ENCODE data around the gene PVALEF. TPM values are rescaled to one million over a fixed set of nuclear protein-coding genes. Genes with fewer than 3 reads are reported as not detected.

PVALEF gene
- total and polyA plus RNA-seq, 2 of the 13 experiments (the other 11 are each of a cell fraction or from before 2014, with no cell fraction given) = 0.18 TPM

DNA sequence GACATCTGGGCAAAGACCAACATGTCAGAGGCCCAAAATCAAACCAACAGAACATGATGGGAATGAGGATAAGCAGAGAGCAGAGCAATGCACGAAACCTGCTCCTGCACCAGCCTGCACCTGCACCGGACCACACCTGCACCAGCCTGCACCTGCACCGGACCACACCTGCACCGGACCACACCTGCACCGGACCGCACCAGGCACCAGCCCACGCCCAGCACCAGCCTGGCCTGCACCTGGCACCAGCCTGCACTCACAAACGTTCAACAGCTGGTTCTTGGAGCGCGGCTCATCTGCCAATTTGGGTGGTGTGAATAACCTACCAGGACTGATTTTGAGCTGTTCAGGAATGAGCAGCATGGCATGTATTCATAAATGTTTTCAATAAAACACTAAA, 39.3 kb downstream of the PVALEF start (continued):
- TF ChIP-seq, protein P1, sequence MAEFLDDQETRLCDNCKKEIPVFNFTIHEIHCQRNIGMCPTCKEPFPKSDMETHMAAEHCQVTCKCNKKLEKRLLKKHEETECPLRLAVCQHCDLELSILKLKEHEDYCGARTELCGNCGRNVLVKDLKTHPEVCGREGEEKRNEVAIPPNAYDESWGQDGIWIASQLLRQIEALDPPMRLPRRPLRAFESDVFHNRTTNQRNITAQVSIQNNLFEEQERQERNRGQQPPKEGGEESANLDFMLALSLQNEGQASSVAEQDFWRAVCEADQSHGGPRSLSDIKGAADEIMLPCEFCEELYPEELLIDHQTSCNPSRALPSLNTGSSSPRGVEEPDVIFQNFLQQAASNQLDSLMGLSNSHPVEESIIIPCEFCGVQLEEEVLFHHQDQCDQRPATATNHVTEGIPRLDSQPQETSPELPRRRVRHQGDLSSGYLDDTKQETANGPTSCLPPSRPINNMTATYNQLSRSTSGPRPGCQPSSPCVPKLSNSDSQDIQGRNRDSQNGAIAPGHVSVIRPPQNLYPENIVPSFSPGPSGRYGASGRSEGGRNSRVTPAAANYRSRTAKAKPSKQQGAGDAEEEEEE (CRISPR knock-in tag; IDR thresholded peaks at IDR 0.05; ENCODE audit: borderline replicate concordance) = no peak
- no peak for TF ChIP-seq GATAD1 (CRISPR knock-in tag; IDR thresholded peaks at IDR 0.05)
- no peak for TF ChIP-seq ZNF160 (CRISPR knock-in tag; IDR thresholded peaks at IDR 0.05)
- TF ChIP-seq, protein P2, sequence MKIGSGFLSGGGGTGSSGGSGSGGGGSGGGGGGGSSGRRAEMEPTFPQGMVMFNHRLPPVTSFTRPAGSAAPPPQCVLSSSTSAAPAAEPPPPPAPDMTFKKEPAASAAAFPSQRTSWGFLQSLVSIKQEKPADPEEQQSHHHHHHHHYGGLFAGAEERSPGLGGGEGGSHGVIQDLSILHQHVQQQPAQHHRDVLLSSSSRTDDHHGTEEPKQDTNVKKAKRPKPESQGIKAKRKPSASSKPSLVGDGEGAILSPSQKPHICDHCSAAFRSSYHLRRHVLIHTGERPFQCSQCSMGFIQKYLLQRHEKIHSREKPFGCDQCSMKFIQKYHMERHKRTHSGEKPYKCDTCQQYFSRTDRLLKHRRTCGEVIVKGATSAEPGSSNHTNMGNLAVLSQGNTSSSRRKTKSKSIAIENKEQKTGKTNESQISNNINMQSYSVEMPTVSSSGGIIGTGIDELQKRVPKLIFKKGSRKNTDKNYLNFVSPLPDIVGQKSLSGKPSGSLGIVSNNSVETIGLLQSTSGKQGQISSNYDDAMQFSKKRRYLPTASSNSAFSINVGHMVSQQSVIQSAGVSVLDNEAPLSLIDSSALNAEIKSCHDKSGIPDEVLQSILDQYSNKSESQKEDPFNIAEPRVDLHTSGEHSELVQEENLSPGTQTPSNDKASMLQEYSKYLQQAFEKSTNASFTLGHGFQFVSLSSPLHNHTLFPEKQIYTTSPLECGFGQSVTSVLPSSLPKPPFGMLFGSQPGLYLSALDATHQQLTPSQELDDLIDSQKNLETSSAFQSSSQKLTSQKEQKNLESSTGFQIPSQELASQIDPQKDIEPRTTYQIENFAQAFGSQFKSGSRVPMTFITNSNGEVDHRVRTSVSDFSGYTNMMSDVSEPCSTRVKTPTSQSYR (CRISPR knock-in tag; IDR thresholded peaks at IDR 0.05; ENCODE audit: borderline replicate concordance) = no peak

DNA sequence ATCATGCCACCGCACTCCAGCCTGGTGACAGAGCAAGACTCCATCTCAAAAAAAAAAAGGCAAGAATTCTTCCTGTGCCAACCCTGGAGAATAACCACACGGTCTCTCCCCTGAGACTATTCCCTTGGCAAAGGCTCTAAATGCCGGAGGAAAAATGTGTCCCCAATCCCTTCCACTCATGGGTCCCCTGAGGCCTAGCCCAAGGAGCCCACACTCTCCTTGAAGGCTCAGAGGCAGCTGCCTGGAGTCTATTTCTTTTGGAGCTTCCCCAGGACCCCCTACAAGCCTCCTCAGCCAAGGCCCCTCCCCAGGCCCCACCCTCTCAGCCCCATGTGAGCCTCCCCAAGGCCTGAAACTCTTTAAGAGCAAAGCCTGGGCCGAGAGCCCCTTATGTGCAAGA, 40.9 kb downstream of the PVALEF start:
- no peaks in the 10 kb centered on the region for H3K27me3 ChIP-seq (ENCODE audit: control insufficient read depth in 1 of 2, insufficient read depth in 2 of 2, low read length in 2 of 2)
- no TSS peak for BruUV-seq (replicated peaks)
- H3K27ac ChIP-seq (ENCODE audit: extremely low read length, insufficient read depth, low read length) = no peak overlapping the region
- no peak for TF ChIP-seq MAZ (IDR thresholded peaks at IDR 0.05; ENCODE audit: borderline replicate concordance, low read depth, low read length)
- TF ChIP-seq MAZ (CRISPR knock-in tag; IDR thresholded peaks at IDR 0.05; ENCODE audit: low read depth) = no peak
- no peak for TF ChIP-seq HNRNPUL1 (IDR thresholded peaks at IDR 0.05; ENCODE audit: low read depth, low read length)
- TF ChIP-seq ZNF205 (CRISPR knock-in tag; IDR thresholded peaks at IDR 0.05) = no peak
- no peak for TF ChIP-seq NCOR1 (IDR thresholded peaks at IDR 0.05; ENCODE audit: borderline replicate concordance, low read length)
- TF ChIP-seq ZNF713 (CRISPR knock-in tag; IDR thresholded peaks at IDR 0.05) = no peak
- no peak for TF ChIP-seq FIP1L1 (IDR thresholded peaks at IDR 0.05; ENCODE audit: borderline replicate concordance, insufficient read depth, low read depth, low read length)
- TF ChIP-seq, protein P3, sequence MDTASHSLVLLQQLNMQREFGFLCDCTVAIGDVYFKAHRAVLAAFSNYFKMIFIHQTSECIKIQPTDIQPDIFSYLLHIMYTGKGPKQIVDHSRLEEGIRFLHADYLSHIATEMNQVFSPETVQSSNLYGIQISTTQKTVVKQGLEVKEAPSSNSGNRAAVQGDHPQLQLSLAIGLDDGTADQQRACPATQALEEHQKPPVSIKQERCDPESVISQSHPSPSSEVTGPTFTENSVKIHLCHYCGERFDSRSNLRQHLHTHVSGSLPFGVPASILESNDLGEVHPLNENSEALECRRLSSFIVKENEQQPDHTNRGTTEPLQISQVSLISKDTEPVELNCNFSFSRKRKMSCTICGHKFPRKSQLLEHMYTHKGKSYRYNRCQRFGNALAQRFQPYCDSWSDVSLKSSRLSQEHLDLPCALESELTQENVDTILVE (CRISPR knock-in tag; IDR thresholded peaks at IDR 0.05) = no peak
- TF ChIP-seq ZNF547 (CRISPR knock-in tag; IDR thresholded peaks at IDR 0.05) = no peak
- TF ChIP-seq, protein P4, sequence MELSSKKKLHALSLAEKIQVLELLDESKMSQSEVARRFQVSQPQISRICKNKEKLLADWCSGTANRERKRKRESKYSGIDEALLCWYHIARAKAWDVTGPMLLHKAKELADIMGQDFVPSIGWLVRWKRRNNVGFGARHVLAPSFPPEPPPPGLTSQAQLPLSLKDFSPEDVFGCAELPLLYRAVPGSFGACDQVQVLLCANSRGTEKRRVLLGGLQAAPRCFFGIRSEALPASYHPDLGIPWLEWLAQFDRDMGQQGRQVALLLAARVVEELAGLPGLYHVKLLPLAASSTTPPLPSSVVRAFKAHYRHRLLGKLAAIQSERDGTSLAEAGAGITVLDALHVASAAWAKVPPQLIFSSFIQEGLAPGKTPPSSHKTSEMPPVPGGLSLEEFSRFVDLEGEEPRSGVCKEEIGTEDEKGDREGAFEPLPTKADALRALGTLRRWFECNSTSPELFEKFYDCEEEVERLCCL (CRISPR knock-in tag; IDR thresholded peaks at IDR 0.05; ENCODE audit: borderline replicate concordance) = no peak

More for the DNA sequence above, 40.9 kb downstream of the PVALEF start:
- Histone ChIP-seq H3K4me1 (ENCODE audit: insufficient read depth, low read length) (no peaks in the 10 kb centered on the region), H3K9me3 (ENCODE audit: low read length) (no peaks in the 10 kb centered on the region), H2AFZ (ENCODE audit: low read length) (no peak overlapping the region), H3K36me3 (replicated peaks in 1 of 2; ENCODE audit: control insufficient read depth in 1 of 2, insufficient read depth in 2 of 2, low read length in 2 of 2) (peaks cover 17 to 44% of the 10 kb centered on the region in 2 experiments; a peak in 4 of 5 replicates), H3K9ac (ENCODE audit: insufficient read depth, low read depth, low read length) (no peak overlapping the region), H4K20me1 (ENCODE audit: insufficient read depth, low read length) (no peaks in the 10 kb centered on the region; the same call in 1 of the 2 replicates), H3K79me2 (ENCODE audit: insufficient read depth, low read length) (no peaks in the 10 kb centered on the region), H3K4me2 (ENCODE audit: low read depth, low read length) (no peak overlapping the region), H3K4me3 (replicated peaks in 1 of 3; ENCODE audit: insufficient read depth in 1 of 3, low read depth in 2 of 3, low read length in 3 of 3) (no peak overlapping the region)
- POLR2A ChIA-PET = no interaction called here
- in situ Hi-C loops (cut with HindIII; ENCODE audit: extremely low pct_ligation_motif_present, low pct_unique_long_range_greater_than_20kb) = no loop called here
- CTCF ChIA-PET (ENCODE audit: low intra/inter-chr PET ratio, low total read pairs) = no interaction called here
- ATAC-seq (no peak), DNase-seq (ENCODE audit: low spot score) (no peak), FAIRE-seq (no peak)
- intact Hi-C loops (cut with micrococcal nuclease; ENCODE audit: unreplicated experiment) = no loop called here
- WGBS (ENCODE audit: low lambda C conversion rate) = 83% methylated on average over 4 of the region's 4 CpGs
